Loucy (cell line): ENCODE measurements around the gene ASPHD1.

Source experiments
- EZH2phosphoT487 ChIP-seq: fragments of 200-600 bp; IDR thresholded peaks from 2 replicates; pipeline ENCODE4 v1.6.1; 2018; ENCODE audit warnings: antibody characterized with exemption, mild to moderate bottlenecking, moderate library complexity, borderline replicate concordance
- TF ChIP-seq, protein P1 (sequence below): fragments of 200-600 bp; sonication (generic); conservative IDR thresholded peaks from 2 replicates; pipeline ENCODE4 v1.5.1; 2014; ENCODE audit warnings: mild to moderate bottlenecking, antibody characterized with exemption, low read length

DNA sequence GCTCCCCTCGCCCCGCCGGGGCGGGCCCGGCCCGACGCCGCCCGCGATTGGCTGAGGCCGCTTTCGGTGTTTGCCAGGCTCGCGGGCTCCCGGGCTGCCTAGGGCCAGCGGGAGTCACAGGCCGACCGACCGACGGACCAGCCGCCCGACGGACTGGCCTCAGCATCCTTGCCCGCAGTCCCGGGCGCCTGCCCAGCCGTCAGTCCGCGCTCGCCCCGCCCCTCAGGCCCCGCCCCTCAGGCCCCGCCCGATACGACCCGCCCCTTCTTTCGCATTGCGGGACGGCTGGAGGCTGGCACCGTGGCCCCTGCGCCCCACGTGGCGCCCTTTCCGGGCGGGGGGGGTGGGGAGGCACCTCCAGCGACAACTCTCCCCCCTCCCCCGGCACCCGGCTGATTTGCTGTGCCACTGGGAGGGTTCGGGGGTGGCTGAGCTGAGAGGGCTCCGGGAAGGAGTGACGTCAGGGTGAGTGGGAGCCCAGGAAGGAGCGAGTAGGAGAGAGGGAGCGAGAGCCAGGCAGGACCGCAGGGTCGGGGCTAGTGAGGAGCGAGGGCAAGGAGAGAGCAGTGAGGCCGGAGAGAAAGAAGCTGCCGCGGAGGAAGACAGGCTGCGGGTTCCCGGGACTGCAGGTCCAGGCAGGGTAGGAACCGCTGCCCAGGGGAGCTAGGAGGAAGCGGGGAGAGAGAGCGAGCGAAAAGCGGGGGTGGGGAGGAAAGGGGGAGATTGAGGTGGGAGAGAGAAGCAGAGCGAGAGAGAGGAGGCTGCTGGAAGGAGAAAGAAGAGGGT is at the start of gene ASPHD1:
- TF ChIP-seq, protein P1, sequence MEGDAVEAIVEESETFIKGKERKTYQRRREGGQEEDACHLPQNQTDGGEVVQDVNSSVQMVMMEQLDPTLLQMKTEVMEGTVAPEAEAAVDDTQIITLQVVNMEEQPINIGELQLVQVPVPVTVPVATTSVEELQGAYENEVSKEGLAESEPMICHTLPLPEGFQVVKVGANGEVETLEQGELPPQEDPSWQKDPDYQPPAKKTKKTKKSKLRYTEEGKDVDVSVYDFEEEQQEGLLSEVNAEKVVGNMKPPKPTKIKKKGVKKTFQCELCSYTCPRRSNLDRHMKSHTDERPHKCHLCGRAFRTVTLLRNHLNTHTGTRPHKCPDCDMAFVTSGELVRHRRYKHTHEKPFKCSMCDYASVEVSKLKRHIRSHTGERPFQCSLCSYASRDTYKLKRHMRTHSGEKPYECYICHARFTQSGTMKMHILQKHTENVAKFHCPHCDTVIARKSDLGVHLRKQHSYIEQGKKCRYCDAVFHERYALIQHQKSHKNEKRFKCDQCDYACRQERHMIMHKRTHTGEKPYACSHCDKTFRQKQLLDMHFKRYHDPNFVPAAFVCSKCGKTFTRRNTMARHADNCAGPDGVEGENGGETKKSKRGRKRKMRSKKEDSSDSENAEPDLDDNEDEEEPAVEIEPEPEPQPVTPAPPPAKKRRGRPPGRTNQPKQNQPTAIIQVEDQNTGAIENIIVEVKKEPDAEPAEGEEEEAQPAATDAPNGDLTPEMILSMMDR = no peak
- no peak for TF ChIP-seq EZH2phosphoT487
